ENCODE results near the gene INPP5A. TPM values are rescaled to one million over a fixed set of nuclear protein-coding genes. Genes with fewer than 3 reads are reported as not detected.
A peak's percentile ranks its signal among the peaks of the same experiment; 100 is the strongest.

The INPP5A gene
- total RNA-seq, 1 experiment from 2014 or later: 16.0 TPM

DNA sequence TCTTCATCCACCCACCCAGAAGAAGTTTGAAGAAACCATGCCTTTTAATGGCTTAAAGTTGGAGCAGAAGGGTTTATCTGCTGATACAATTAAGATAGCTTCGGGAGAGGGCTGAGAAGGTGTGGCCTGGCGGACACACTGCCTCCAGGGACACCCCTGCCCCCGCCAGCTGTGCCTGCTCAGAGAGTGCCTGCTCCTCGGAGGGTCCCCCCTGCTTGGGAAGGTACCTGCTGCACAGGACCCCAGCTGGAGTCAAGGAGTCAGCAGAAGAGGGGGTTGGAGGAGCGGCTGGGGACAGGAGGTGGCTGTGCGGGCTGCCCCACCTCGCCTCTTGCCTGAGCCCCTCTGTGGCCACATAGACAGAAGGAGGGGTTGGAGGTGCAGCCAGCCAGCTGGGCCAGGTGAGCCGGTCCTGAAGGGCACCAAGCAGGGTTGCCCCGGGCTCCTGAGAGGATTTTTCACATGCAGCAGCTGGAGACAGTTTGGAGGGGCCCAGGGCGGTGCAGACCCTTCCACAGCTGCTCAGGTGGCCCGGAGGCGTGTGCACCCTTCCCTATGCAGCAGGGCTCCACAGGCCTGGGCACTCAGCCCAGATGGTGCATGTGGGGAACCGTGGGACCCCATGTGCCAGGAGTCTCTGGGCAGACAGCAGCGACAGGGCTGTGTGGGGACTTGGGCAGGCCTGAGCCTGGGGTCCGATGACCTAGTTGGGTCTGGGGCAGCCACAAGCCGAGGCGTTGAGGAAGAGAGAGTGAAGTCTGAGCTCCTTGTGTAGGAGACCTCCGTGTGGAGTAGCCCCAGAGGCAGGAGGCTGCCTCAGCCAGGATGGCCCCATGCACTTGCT lies 118.9 kb downstream of the INPP5A start:
- no peak for DNase-seq (ENCODE audit: low read depth)

DNA sequence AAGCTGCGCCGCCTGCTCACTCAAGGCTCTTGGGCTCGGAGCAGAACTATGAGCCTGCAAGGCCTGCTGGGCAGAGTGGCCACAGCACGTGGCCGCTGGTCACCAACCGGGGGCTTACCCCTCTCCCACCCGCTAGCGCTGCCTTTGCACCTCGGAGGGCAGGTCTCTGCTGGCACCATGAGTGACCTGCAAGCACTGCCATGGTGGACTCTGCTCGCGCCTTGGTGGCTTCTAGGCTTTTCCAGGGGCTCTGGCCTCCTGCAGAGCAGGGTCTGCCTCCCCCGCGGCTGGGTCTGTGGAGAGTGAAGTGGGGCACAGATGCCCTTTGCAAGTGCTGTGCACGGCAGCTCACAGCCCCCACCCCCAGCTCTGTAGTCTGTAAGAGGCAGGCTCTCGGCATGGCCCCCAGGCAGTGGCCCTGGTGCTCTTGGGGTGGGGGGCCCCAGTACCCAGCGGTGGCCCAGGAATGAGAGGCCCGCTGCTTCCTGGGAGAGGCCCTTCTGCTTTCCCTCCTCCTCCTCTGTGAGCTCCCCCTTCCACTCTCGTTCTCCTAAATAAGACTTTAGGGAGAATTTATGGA lies 119.6 kb downstream of the INPP5A start:
- no peak for DNase-seq (ENCODE audit: low read depth)

DNA sequence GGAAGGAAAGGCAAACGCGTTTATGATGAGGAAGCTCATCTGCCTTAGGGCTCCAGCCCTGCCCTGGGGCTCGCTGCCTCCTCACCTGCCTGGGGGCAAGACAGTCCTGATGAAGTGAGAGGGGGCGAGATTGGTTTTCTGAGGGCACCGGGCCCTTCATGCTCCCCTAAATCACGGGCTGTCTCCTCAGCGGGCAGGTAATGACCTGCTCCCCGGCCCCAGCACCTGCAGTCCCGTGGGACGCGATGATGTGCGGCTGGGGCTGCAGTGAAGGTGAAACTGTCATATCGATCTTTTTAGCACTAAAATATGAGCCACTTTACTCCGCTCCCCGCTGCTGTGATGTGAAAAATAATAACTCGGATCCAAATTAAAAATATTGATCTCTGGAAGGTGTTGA lies 120.2 kb downstream of the INPP5A start:
- no peak for DNase-seq (ENCODE audit: low read depth)

DNA sequence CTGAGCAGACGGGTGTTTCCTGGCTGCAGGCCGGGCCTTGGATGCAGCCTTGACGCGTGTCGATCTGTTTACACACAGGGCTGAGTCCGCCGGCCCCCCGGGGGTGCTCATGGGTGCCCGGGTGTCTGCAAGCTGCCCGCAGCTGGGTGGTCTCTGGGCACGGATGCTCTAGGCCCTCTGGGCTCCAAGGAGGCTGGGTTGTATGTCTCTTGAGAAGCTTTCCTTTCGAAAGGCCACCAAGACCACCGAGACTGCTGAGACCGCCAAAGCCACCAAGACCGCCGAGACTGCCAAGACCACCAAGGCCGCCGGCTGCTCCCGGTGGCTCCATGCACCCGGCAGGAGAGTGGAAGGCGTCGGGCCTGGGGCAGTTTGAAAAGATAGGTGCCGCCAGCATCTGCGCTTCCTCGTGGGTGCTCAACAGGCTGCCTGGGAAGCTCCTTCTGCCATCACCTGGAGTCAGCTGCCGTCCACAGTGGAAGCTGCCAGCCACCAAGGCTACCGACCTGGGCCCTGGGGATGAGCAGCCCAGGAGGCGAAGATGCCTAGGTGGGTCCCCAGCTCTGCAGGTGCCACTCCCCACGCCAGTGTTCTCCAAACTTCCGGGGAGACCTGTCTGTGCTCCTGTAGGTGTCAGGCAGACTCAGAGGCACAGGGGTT lies 121.1 kb downstream of the INPP5A start:
- no peak for DNase-seq (ENCODE audit: low read depth)

DNA sequence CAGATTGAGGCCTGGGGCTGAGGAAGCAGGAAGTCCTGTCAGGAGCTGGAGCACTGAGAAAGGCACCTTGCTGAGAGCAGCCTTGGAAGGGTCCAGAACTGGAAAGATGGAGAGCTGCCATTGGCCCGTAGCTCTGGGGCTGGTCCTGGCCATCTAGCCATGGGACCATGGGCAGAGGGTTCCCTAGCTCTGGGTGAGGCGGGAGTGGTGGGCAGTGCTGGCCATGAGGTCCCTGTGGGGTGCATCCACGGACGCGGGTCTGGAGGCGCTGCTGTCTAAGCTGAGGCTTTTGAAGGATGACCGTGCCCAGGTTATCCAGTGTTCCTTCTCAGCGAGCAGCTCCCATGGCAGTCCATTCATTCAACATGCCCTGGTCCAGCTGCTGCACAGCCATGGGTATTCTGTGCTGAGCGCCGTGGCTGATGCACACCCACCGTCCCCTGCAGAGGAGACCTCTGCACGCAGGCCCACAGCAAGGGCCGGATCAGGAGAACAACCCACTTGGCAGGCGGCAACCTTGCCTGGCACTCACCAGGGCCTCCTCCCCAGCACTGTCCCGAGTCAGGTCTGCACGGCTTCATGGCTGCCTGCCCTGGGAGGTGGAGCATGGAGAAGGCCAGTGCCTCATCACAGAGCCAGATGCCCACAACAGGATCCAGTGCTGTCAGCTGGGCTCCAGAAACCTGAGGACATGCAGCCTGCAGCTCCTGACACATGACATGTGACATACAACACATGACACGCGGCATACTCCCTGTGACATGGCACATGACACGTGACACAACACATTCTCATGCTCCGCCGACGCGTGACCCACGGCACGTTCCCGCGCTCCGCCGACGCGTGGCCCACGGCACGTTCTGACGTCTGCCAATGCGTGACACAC lies 121.9 kb downstream of the INPP5A start:
- DNase-seq (ENCODE audit: low read depth): no peak

- no peak for DNase-seq (ENCODE audit: low read depth)
Observed at GRCh38 chr10:132660385-132660784, 122.8 kb downstream of the INPP5A start.

DNA sequence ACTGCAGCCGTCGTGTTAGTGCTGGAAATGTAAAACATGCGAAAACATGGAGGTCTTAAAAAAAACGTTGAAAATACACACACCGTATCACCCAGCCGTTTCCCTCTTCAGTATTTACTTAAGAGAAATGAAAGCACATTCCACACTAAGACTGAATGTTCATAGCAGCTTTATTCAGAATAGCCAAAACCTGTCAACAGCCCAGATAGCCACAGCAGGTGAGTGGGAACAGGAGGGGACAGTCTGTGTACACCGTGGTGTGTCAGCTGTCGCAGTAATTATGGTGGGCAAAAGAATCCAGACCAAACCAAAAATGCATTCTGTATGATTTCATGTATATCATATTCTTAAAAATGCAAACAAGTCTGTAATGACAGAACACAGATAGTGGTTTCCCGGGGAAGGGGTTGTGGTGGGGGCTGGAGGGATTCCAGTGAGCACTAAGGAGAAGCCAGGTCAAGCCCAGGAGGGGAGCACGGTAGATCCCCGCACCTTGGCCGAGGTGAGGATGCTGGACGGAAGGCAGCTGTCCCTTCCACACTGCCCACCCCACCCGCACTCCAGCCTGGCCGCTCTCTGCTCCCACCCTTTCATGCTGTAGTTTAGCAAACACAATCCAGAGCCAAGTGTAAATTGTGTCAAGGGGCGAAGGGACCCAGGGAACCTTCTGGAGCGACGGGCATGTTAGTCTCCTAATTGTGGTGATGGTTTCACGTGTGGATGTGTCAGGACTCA lies 124.8 kb downstream of the INPP5A start:
- peak; percentile 14 for DNase-seq (ENCODE audit: low read depth)

- no peak for DNase-seq (ENCODE audit: low read depth)
Observed at GRCh38 chr10:132663666-132664365, 126.2 kb downstream of the INPP5A start.

DNA sequence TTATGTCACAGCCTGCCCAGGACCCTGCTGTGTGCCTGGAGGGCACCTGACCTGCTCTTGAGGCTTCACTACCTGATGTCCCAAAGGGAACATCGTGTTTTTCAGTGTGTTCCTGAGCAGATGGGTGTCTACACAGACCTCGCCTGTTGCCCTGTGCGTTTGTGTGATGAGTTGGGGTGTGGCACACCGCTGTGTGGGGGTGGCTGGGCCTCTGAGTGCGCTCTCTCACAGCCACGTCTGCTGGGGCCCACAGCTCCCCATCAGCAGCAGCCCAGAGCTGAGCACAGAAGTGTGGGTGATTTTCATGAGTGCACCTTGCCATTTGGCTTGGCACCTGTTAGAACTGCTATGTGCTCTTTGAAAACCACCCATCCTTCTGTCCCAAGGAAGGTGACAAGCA lies 126.8 kb downstream of the INPP5A start:
- DNase-seq (ENCODE audit: low read depth): no peak

- no peak for DNase-seq (ENCODE audit: low read depth)
Observed at GRCh38 chr10:132664883-132665282, 127.3 kb downstream of the INPP5A start.

DNA sequence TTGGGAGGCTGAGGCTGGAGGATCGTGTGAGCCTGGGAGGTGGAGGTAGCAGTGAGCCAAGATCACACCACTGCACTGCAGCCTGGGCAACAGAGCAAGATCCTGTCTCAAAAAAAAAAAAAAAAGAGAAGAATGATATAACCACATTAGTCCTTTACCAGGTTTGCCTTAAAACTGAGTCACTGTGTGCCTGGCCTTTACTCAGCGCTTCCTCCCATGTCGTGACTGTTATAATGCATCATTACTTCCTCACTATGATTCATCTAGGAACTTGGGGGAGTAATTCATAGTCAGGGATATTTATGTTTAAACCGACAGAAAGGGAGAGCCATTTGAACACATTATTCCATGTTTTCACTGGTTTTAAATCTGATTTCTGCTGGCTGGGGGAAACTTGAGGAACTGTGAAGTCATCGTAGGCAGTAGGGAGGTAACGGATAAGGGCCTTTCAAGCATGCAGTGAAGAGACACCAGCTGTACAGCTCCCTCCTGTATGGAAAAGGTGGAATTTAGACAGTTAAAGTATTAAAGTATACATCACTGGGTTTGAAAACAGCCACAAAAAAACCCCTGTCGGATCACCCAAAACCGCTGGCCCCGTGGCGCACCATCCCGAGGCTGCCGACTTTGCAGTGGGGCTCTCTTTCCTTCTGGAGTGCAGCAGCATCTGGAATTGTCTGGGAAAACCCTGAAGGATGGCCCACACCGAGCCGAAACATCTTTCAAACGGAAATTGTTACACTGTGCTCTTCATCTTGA lies 128.5 kb downstream of the INPP5A start:
- peak; percentile 85 for DNase-seq (ENCODE audit: low read depth)

- DNase-seq (ENCODE audit: low read depth): no peak
Observed at GRCh38 chr10:132666705-132667341, 129.2 kb downstream of the INPP5A start.

DNA sequence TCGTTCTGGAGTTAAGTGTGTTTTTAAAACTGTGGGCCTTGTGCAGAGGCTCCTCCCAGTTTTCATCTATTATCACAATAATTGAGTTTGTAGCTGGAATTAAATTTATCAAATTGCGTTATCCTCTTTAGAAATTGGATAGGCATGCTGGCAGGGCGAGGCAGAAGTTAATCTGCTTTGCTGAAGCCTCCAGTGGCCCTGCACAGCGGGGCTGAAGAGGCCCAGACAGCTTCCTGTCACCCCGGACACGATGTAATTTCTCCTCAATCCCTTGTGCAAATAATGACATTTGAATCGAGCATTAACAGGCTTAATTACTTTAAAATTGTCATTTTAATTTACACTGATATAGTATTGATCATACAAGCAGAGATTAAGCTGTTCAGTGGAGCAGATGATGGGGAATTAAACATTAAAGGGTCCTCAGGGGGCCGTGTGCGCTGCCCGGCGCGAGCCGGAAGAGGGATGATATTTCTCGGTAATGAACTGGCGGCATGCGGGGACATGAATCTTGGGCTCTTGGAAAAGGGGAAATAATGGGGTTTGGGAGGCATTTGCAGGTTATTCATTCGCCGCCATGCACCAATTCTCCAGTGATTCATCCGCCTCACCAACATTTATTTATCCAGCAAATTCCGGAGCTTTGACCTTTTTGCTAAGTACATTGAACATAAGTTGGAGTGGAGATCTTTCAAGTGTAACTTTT lies 129.9 kb downstream of the INPP5A start:
- DNase-seq (ENCODE audit: low read depth): no peak

GRCh38 chr10:132668048-132668394 lies 130.4 kb downstream of the INPP5A start:
- DNase-seq (ENCODE audit: low read depth): no peak

DNA sequence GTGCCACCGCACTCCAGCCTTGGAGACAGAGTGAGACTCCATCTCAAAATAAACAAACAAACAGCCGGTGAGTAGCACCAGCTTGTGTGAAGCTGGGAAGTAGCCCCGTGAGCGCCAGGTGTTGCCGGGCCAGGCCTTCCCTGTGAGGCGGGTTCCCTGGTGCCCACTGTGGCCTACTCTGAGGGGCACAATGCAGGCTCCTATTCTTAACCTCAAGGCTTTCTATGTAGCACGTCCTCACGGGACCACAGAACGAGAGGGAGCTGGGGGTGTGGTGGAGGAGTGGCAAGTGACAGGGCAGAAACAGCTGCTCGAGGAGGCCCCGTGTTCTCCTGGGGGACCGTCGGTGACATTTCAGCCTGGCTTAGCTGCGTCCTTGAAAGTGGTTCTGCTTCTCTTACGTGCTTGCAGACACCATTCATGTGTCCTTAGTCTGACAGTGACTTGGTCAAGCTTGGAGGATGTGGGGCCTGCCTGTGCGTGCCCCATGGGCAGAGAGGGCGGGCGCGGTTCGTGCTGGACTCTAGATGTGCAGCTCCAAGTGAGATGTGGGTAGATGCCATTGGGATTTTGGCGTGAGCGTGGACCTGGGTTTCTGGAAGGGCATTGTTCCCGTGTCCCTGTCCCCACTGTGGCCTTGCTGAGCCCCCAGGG lies 131.7 kb downstream of the INPP5A start:
- DNase-seq (ENCODE audit: low read depth): no peak

- DNase-seq (ENCODE audit: low read depth): no peak
Observed at GRCh38 chr10:132670546-132671227, 133.1 kb downstream of the INPP5A start.

All from LHCN-M2 (cell line).